HL-60 (cell line): ENCODE results near the gene MMP15.

Experiments used
- CTCF ChIP-seq: IDR thresholded peaks from one replicate; pipeline ENCODE4 v1.5.1; 2011; ENCODE audit warnings: low read length, control low read depth, inconsistent platforms; ENCODE audit not compliant: insufficient read depth
- GABPA ChIP-seq: IDR thresholded peaks from 2 replicates; pipeline ENCODE4 v1.6.1; 2012; ENCODE audit warnings: low read depth
- POLR2AphosphoS5 ChIP-seq: IDR thresholded peaks from 2 replicates; pipeline ENCODE4 v1.6.1; 2012; ENCODE audit warnings: low read depth
- REST ChIP-seq: IDR thresholded peaks from 2 replicates; pipeline ENCODE4 v1.6.1; 2012; ENCODE audit warnings: low read depth; ENCODE audit not compliant: insufficient replicate concordance

- TF ChIP-seq REST (no peak), CTCF (no peak), GABPA (no peak), POLR2AphosphoS5 (no peak)
These were observed 32.1 kb upstream of the MMP15 start for GRCh38 chr16:57993438-57993837.
